Stimulated activated naive CD8-positive, alpha-beta T cell treated with anti-CD3 and anti-CD28 coated beads, Interleukin-15, Interleukin-2, amounts not matched to agents 100 ng/mL and 50 ng/mL, for 24 hours (primary cell): Measurements from ENCODE around the gene PGBD5.

Experiments used
- H3K27ac Mint-ChIP-seq: one replicate; pipeline ENCODE4 v1.8.0; 2021; ENCODE audit warnings: mild to moderate bottlenecking, mixed read lengths
- H3K27me3 Mint-ChIP-seq: one replicate; pipeline ENCODE4 v1.8.0; 2021; ENCODE audit warnings: mixed read lengths
- H3K36me3 Mint-ChIP-seq: one replicate; pipeline ENCODE4 v1.8.0; 2021; ENCODE audit warnings: low read depth, mixed read lengths
- H3K4me1 Mint-ChIP-seq: one replicate; pipeline ENCODE4 v1.8.0; 2021; ENCODE audit warnings: low read depth, mixed read lengths
- H3K4me3 Mint-ChIP-seq: one replicate; pipeline ENCODE4 v1.8.0; 2021; ENCODE audit warnings: mild to moderate bottlenecking, mixed read lengths
- H3K9me3 Mint-ChIP-seq: one replicate; pipeline ENCODE4 v1.8.0; 2021; ENCODE audit warnings: mixed read lengths

The PGBD5 gene

GRCh38 chr1:230280906-230281413 lies 145.2 kb downstream of the PGBD5 start:
- Mint-ChIP-seq H3K36me3 (peaks cover 42% of the 10 kb centered on the region), H3K4me1 (peaks cover 41% of the 10 kb centered on the region), H3K27ac (peak overlapping the region; percentile 48), H3K9me3 (no peaks in the 10 kb centered on the region), H3K27me3 (no peaks in the 10 kb centered on the region), H3K4me3 (no peak overlapping the region)

- Mint-ChIP-seq H3K27ac (no peak overlapping the region), H3K9me3 (no peaks in the 10 kb centered on the region), H3K4me1 (peaks cover 41% of the 10 kb centered on the region), H3K36me3 (peaks cover 42% of the 10 kb centered on the region), H3K27me3 (no peaks in the 10 kb centered on the region), H3K4me3 (no peak overlapping the region)
These were observed 145.9 kb downstream of the PGBD5 start for GRCh38 chr1:230280054-230280795.

GRCh38 chr1:230279583-230279945 lies 146.6 kb downstream of the PGBD5 start:
- Mint-ChIP-seq H3K9me3 (no peaks in the 10 kb centered on the region), H3K27ac (no peak overlapping the region), H3K36me3 (peaks cover 38% of the 10 kb centered on the region), H3K4me1 (peaks cover 42% of the 10 kb centered on the region), H3K27me3 (no peaks in the 10 kb centered on the region), H3K4me3 (no peak overlapping the region)

GRCh38 chr1:230278871-230279582 lies 147.1 kb downstream of the PGBD5 start:
- Mint-ChIP-seq H3K4me3 (no peak overlapping the region), H3K9me3 (no peaks in the 10 kb centered on the region), H3K4me1 (peaks cover 48% of the 10 kb centered on the region), H3K27me3 (no peaks in the 10 kb centered on the region), H3K27ac (peak overlapping the region; percentile 59), H3K36me3 (peaks cover 38% of the 10 kb centered on the region)

- Mint-ChIP-seq H3K4me1 (peaks cover 54% of the 10 kb centered on the region), H3K36me3 (peaks cover 44% of the 10 kb centered on the region), H3K27ac (peak overlapping the region; percentile 59), H3K9me3 (no peaks in the 10 kb centered on the region), H3K27me3 (no peaks in the 10 kb centered on the region), H3K4me3 (no peak overlapping the region)
These were observed 147.8 kb downstream of the PGBD5 start for GRCh38 chr1:230278376-230278775.

GRCh38 chr1:230277201-230278025 lies 148.7 kb downstream of the PGBD5 start:
- H3K36me3 Mint-ChIP-seq: peaks cover 52% of the 10 kb centered on the region
- H3K27me3 Mint-ChIP-seq: no peaks in the 10 kb centered on the region
- no peak overlapping the region for H3K4me3 Mint-ChIP-seq
- peaks cover 63% of the 10 kb centered on the region for H3K4me1 Mint-ChIP-seq
- H3K9me3 Mint-ChIP-seq: no peaks in the 10 kb centered on the region
- H3K27ac Mint-ChIP-seq: peak overlapping the region; percentile 17

GRCh38 chr1:230276401-230276800 lies 149.7 kb downstream of the PGBD5 start:
- no peaks in the 10 kb centered on the region for H3K9me3 Mint-ChIP-seq
- no peak overlapping the region for H3K27ac Mint-ChIP-seq
- H3K4me3 Mint-ChIP-seq: no peak overlapping the region
- H3K27me3 Mint-ChIP-seq: no peaks in the 10 kb centered on the region
- peaks cover 64% of the 10 kb centered on the region for H3K4me1 Mint-ChIP-seq
- peaks cover 47% of the 10 kb centered on the region for H3K36me3 Mint-ChIP-seq

GRCh38 chr1:230274254-230274653 lies 151.9 kb downstream of the PGBD5 start:
- peaks cover 79% of the 10 kb centered on the region for H3K4me1 Mint-ChIP-seq
- H3K27me3 Mint-ChIP-seq: no peaks in the 10 kb centered on the region
- H3K36me3 Mint-ChIP-seq: peaks cover 45% of the 10 kb centered on the region
- peak overlapping the region; percentile 36 for H3K27ac Mint-ChIP-seq
- peak overlapping the region; percentile 32 for H3K4me3 Mint-ChIP-seq
- H3K9me3 Mint-ChIP-seq: no peaks in the 10 kb centered on the region

- H3K27me3 Mint-ChIP-seq: no peaks in the 10 kb centered on the region
- H3K9me3 Mint-ChIP-seq: no peaks in the 10 kb centered on the region
- peak overlapping the region; percentile 70 for H3K27ac Mint-ChIP-seq
- peaks cover 35% of the 10 kb centered on the region for H3K36me3 Mint-ChIP-seq
- no peak overlapping the region for H3K4me3 Mint-ChIP-seq
- H3K4me1 Mint-ChIP-seq: peaks cover 76% of the 10 kb centered on the region
These were observed 152.9 kb downstream of the PGBD5 start for GRCh38 chr1:230273141-230273710.

- no peaks in the 10 kb centered on the region for H3K9me3 Mint-ChIP-seq
- H3K4me1 Mint-ChIP-seq: peaks cover 73% of the 10 kb centered on the region
- H3K4me3 Mint-ChIP-seq: no peak overlapping the region
- H3K27me3 Mint-ChIP-seq: no peaks in the 10 kb centered on the region
- H3K27ac Mint-ChIP-seq: peak overlapping the region; percentile 26
- H3K36me3 Mint-ChIP-seq: peaks cover 30% of the 10 kb centered on the region
These were observed 153.6 kb downstream of the PGBD5 start for GRCh38 chr1:230272557-230272956.

- Mint-ChIP-seq H3K4me1 (peaks cover 63% of the 10 kb centered on the region), H3K9me3 (no peaks in the 10 kb centered on the region), H3K27ac (peak overlapping the region; percentile 96), H3K27me3 (no peaks in the 10 kb centered on the region), H3K4me3 (peak overlapping the region; percentile 24), H3K36me3 (peaks cover 31% of the 10 kb centered on the region)
These were observed 154.7 kb downstream of the PGBD5 start for GRCh38 chr1:230271300-230272035.

GRCh38 chr1:230270559-230271281 lies 155.4 kb downstream of the PGBD5 start:
- Mint-ChIP-seq H3K9me3 (no peaks in the 10 kb centered on the region), H3K27me3 (no peaks in the 10 kb centered on the region), H3K36me3 (peaks cover 34% of the 10 kb centered on the region), H3K4me1 (peaks cover 58% of the 10 kb centered on the region), H3K27ac (peak overlapping the region; percentile 96), H3K4me3 (peak overlapping the region; percentile 61)

GRCh38 chr1:230270185-230270558 lies 156.0 kb downstream of the PGBD5 start:
- H3K9me3 Mint-ChIP-seq: no peaks in the 10 kb centered on the region
- H3K4me3 Mint-ChIP-seq: peak overlapping the region; percentile 61
- no peaks in the 10 kb centered on the region for H3K27me3 Mint-ChIP-seq
- peak overlapping the region; percentile 96 for H3K27ac Mint-ChIP-seq
- H3K4me1 Mint-ChIP-seq: peaks cover 58% of the 10 kb centered on the region
- H3K36me3 Mint-ChIP-seq: peaks cover 39% of the 10 kb centered on the region
